IMR-90 (cell line): ENCODE results near the gene PLD2. TPM values are rescaled to one million over a fixed set of nuclear protein-coding genes. Genes with fewer than 3 reads are reported as not detected.
A peak's percentile ranks its signal among the peaks of the same experiment; 100 is the strongest.

Experiments used
- ATAC-seq: fragments of 200-7000 bp; cut with Tn5 transposase; 2 replicates; pipeline ENCODE4 v1.9.1; 2020; ENCODE audit warnings: low read depth, mild to moderate bottlenecking, moderate library complexity
- BruUV-seq: library from RNA; stranded (reverse); fragments of 400-500 nt; replicated peaks from 2 replicates; lab custom pipeline; 2021; lab: Mats Ljungman, UMichigan
- CTCF ChIA-PET: fragments of 300-600 bp; formaldehyde crosslinking; extraction: SDS; loops from one replicate; lab custom pipeline; 2021; ENCODE audit warnings: antibody characterized with exemption; lab: Yijun Ruan, JAX
- POLR2A ChIA-PET: fragments of 300-600 bp; sonication (Branson Sonifier 250); formaldehyde crosslinking; loops from one replicate; lab custom pipeline; 2022; ENCODE audit warnings: antibody characterized with exemption; ENCODE audit not compliant: unreplicated experiment; lab: Charles Lee
- DNase-seq: peaks from one replicate; pipeline ENCODE4 v3.0.0; 2013
- H2AFZ ChIP-seq: replicated peaks from 2 replicates; pipeline ENCODE3; 2013; ENCODE audit warnings: low read length, mild to moderate bottlenecking; ENCODE audit not compliant: poor library complexity
- H2AK5ac ChIP-seq: 2 replicates; pipeline ENCODE4 v1.6.1; 2013; ENCODE audit warnings: low read depth, low read length, inconsistent platforms
- H2AK9ac ChIP-seq: replicated peaks from 2 replicates; pipeline ENCODE3; 2013; ENCODE audit warnings: mild to moderate bottlenecking, low read depth, low read length, moderate library complexity; ENCODE audit not compliant: poor library complexity
- H2BK120ac ChIP-seq: 2 replicates; pipeline ENCODE4 v1.6.1; 2013; ENCODE audit warnings: low read depth, low read length, inconsistent platforms
- H2BK15ac ChIP-seq: 3 replicates; pipeline ENCODE4 v1.6.1; 2013; ENCODE audit warnings: low read depth, low read length, inconsistent platforms
- H2BK20ac ChIP-seq: 2 replicates; pipeline ENCODE4 v1.6.1; 2013; ENCODE audit warnings: low read depth, mild to moderate bottlenecking, inconsistent platforms, low read length, moderate library complexity
- H2BK5ac ChIP-seq: 2 replicates; pipeline ENCODE4 v1.6.1; 2013; ENCODE audit warnings: mild to moderate bottlenecking, low read depth, low read length, inconsistent platforms; ENCODE audit not compliant: poor library complexity, severe bottlenecking
- H3K14ac ChIP-seq: replicated peaks from 2 replicates; pipeline ENCODE4 v1.6.1; 2013; ENCODE audit warnings: low read depth, low read length, inconsistent platforms
- H3K18ac ChIP-seq: 2 replicates; pipeline ENCODE4 v1.6.1; 2013; ENCODE audit warnings: low read depth, low read length, control low read depth
- H3K23ac ChIP-seq: 2 replicates; pipeline ENCODE4 v1.6.1; 2013; ENCODE audit warnings: low read depth, low read length, inconsistent platforms
- H3K27ac ChIP-seq: 2 replicates; pipeline ENCODE4 v1.5.1; 2013; ENCODE audit warnings: mild to moderate bottlenecking, control low read depth, low read length; ENCODE audit not compliant: insufficient read depth
- H3K27me3 ChIP-seq: 2 replicates; pipeline ENCODE4 v1.6.1; 2013; ENCODE audit warnings: low read length; ENCODE audit not compliant: control insufficient read depth, insufficient read depth
- H3K36me3 ChIP-seq: 2 replicates; pipeline ENCODE4 v1.6.1; 2013; ENCODE audit warnings: low read length, mixed read lengths; ENCODE audit not compliant: control insufficient read depth, insufficient read depth
- H3K4ac ChIP-seq: 2 replicates; pipeline ENCODE4 v1.6.1; 2013; ENCODE audit warnings: low read depth, low read length, inconsistent platforms
- H3K4me1 ChIP-seq: 2 replicates; pipeline ENCODE4 v1.6.1; 2013; ENCODE audit warnings: low read length, mixed read lengths; ENCODE audit not compliant: control insufficient read depth, insufficient read depth
- H3K4me2 ChIP-seq: 2 replicates; pipeline ENCODE4 v1.6.1; 2013; ENCODE audit warnings: low read depth, mild to moderate bottlenecking, control low read depth, low read length, moderate library complexity
- H3K4me3 ChIP-seq: 2 replicates; pipeline ENCODE4 v1.5.1; 2013; ENCODE audit warnings: low read depth, mild to moderate bottlenecking, control low read depth, low read length, moderate library complexity; ENCODE audit not compliant: insufficient read depth
- H3K56ac ChIP-seq: 2 replicates; pipeline ENCODE4 v1.6.1; 2013; ENCODE audit warnings: low read length, inconsistent platforms; ENCODE audit not compliant: insufficient read depth; ENCODE audit errors: extremely low read depth
- H3K79me1 ChIP-seq, 2 experiments: 2 replicates each; pipeline ENCODE4 v1.6.1; 2013; ENCODE audit warnings: low read length in 2 of 2, inconsistent platforms in 1 of 2, low read depth in 1 of 2
- H3K9ac ChIP-seq: 2 replicates; pipeline ENCODE4 v1.6.1; 2013; ENCODE audit warnings: low read depth, low read length, control low read depth
- H3K9me1 ChIP-seq: 2 replicates; pipeline ENCODE4 v1.6.1; 2013; ENCODE audit warnings: low read length, inconsistent platforms; ENCODE audit not compliant: insufficient read depth
- H3K9me3 ChIP-seq: 2 replicates; pipeline ENCODE4 v1.6.1; 2013; ENCODE audit warnings: low read length; ENCODE audit not compliant: control insufficient read depth, insufficient read depth
- H4K20me1 ChIP-seq: 2 replicates; pipeline ENCODE4 v1.6.1; 2013; ENCODE audit warnings: low read length, inconsistent platforms; ENCODE audit not compliant: insufficient read depth
- H4K5ac ChIP-seq: 2 replicates; pipeline ENCODE4 v1.6.1; 2013; ENCODE audit warnings: mild to moderate bottlenecking, low read depth, low read length, control low read depth
- H4K8ac ChIP-seq, 2 experiments: 2 replicates each; pipeline ENCODE4 v1.6.1; 2013; ENCODE audit warnings: low read depth in 2 of 2, low read length in 2 of 2, control low read depth in 1 of 2, inconsistent platforms in 1 of 2
- H4K91ac ChIP-seq: 2 replicates; pipeline ENCODE4 v1.6.1; 2013; ENCODE audit warnings: low read depth, low read length, inconsistent platforms; ENCODE audit not compliant: insufficient read depth
- BHLHE40 ChIP-seq: fragments of 150-350 bp; IDR thresholded peaks from 2 replicates; pipeline ENCODE4 v1.6.1; 2016; ENCODE audit warnings: mild to moderate bottlenecking, low read depth, low read length
- CHD1 ChIP-seq: IDR thresholded peaks from 2 replicates; pipeline ENCODE4 v1.6.1; 2012; ENCODE audit warnings: low read depth, low read length, improper control_type of control experiment
- FOS ChIP-seq: fragments of 150-350 bp; IDR thresholded peaks from 2 replicates; pipeline ENCODE4 v1.6.1; 2016; ENCODE audit warnings: low read depth, low read length
- MAFK ChIP-seq: IDR thresholded peaks from 2 replicates; pipeline ENCODE4 v1.6.1; 2012; ENCODE audit warnings: low read depth, low read length, improper control_type of control experiment
- MXI1 ChIP-seq: IDR thresholded peaks from 2 replicates; pipeline ENCODE4 v1.6.1; 2012; ENCODE audit warnings: low read depth, mild to moderate bottlenecking, low read length, moderate library complexity, borderline replicate concordance
- NFE2L2 ChIP-seq: fragments of 150-350 bp; IDR thresholded peaks from 2 replicates; pipeline ENCODE4 v1.6.1; 2016; ENCODE audit warnings: low read depth, mild to moderate bottlenecking, low read length
- POLR2A ChIP-seq: IDR thresholded peaks from 2 replicates; pipeline ENCODE4 v1.6.1; 2012; ENCODE audit warnings: mild to moderate bottlenecking, low read depth, low read length
- RAD21 ChIP-seq: IDR thresholded peaks from 2 replicates; pipeline ENCODE4 v1.6.1; 2012; ENCODE audit warnings: low read length, improper control_type of control experiment
- RCOR1 ChIP-seq: IDR thresholded peaks from 2 replicates; pipeline ENCODE4 v1.6.1; 2012; ENCODE audit warnings: mild to moderate bottlenecking, low read length, improper control_type of control experiment; ENCODE audit not compliant: insufficient replicate concordance
- RFX5 ChIP-seq: IDR thresholded peaks from 2 replicates; pipeline ENCODE4 v1.8.0; 2012; ENCODE audit warnings: low read depth, mild to moderate bottlenecking, low read length, moderate library complexity
- WGBS, 2 experiments: methylation state at CpG; one replicate each; pipeline versions ENCODE4 v1.1.5 to v1.1.7; 2013; ENCODE audit warnings: missing lambda C conversion rate in 2 of 2; ENCODE audit not compliant: insufficient read length in 1 of 2; ENCODE audit errors: extremely low coverage in 2 of 2; 5-methylcytosine and 5-hydroxymethylcytosine counted together
- dilution Hi-C: fragments of 300-500 bp; cut with HindIII; formaldehyde crosslinking; loops from one replicate; pipeline ENCODE4 v1.14.3; 2018; ENCODE audit warnings: low sequenced_read_pairs; ENCODE audit not compliant: unreplicated experiment
- in situ Hi-C: fragments of 300-500 bp; cut with MboI; formaldehyde crosslinking; loops from 3 replicates; pipeline ENCODE4 v1.14.3; 2019; ENCODE audit warnings: low sequenced_read_pairs, inconsistent platforms, mixed read lengths
- intact Hi-C: fragments of 100-400 bp; cut with micrococcal nuclease; formaldehyde crosslinking; loops from 2 replicates; pipeline ENCODE4 v1.10.0; 2022
- polyA plus RNA-seq, 3 experiments: library from polyadenylated mRNA; depleted of rRNA; stranded (reverse); fragments of >200 nt; gene quantifications; 2 replicates each; pipeline ENCODE4 v1.2.3, GENCODE V29; 2012; ENCODE audit warnings: low replicate concordance in 1 of 3
- total RNA-seq: library from RNA; depleted of rRNA; stranded (reverse); fragments of >200 nt; gene quantifications from 2 replicates; pipeline ENCODE4 v1.2.3, GENCODE V29; 2012

PLD2 gene
- total and polyA plus RNA-seq, 2 of the 4 experiments (the other 2 are of a cell fraction) = 12.5 to 28.0 TPM

DNA sequence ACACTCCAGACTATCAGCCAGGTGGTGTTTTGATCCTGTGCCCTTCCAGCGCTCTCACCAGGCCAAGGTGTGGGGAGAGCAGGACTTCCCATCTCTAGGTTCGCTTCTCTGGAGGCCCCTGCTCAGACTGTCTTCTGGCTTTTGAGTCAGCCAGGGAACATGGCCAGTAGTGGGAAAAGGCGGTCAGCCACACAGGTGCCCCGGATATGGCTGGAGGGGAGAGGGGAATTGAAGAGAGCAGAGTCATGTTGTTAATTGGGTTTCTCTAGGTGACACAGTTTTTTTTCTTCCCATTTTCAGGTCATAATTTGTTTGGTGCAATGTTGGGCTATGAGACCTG lies 27.7 kb downstream of the PLD2 start:
- Histone ChIP-seq H3K27ac (peak overlapping the region; percentile 81), H2AK5ac (0 out of 2 replicates have a peak overlapping the region, but pooled peaks have one; percentile 97), H2BK120ac (no peak overlapping the region), H2BK15ac (no peak overlapping the region), H4K5ac (no peak overlapping the region), H3K9me3 (no peaks in the 10 kb centered on the region), H4K20me1 (peaks cover 42% of the 10 kb centered on the region), H3K4me1 (peaks cover 7% of the 10 kb centered on the region), H3K56ac (no peak overlapping the region), H2AK9ac (peak overlapping the region; percentile 99), H3K14ac (peak overlapping the region; percentile 59; the same call in 1 of the 2 replicates), H3K36me3 (peaks cover 5% of the 10 kb centered on the region; the same call in 1 of the 2 replicates), H3K4me3 (peak overlapping the region; percentile 77; the same call in 1 of the 2 replicates), H3K4ac (0 out of 2 replicates have a peak overlapping the region, but pooled peaks have one; percentile 95), H4K8ac (peak overlapping the region in 1 of 2 experiments; percentile 55; a peak in 1 of 4 replicates), H3K18ac (no peak overlapping the region), H4K91ac (no peak overlapping the region), H2AFZ (no peak overlapping the region), H3K9me1 (peaks cover 31% of the 10 kb centered on the region), H3K9ac (0 out of 2 replicates have a peak overlapping the region, but pooled peaks have one; percentile 69), H3K79me1 (peaks cover 25 to 59% of the 10 kb centered on the region in 2 experiments), H3K23ac (no peak overlapping the region; the same call in 1 of the 2 replicates), H2BK5ac (no peak overlapping the region), H2BK20ac (no peak overlapping the region), H3K4me2 (peak overlapping the region; percentile 93), H3K27me3 (no peaks in the 10 kb centered on the region)
- TF ChIP-seq POLR2A (no peak), BHLHE40 (no peak), RCOR1 (no peak), FOS (no peak), MAFK (no peak), MXI1 (no peak), RAD21 (no peak), RFX5 (no peak), CHD1 (no peak), NFE2L2 (no peak)
- in situ Hi-C loops (no loop called here), intact Hi-C loops (loop anchor here (1.0 kb wide), 1 partner anchor 48 kb away; no protein-coding TSS in a partner anchor), dilution Hi-C loops (no loop called here)
- no TSS peak for BruUV-seq
- POLR2A ChIA-PET = no interaction called here
- no peak for ATAC-seq
- WGBS, 2 experiments = no CpG with 5 or more reads among the region's 4 CpGs
- CTCF ChIA-PET = no interaction called here
- no peak for DNase-seq
